K562 (cell line): ENCODE measurements around the gene YPEL4. TPM values are rescaled to one million over a fixed set of nuclear protein-coding genes. Genes with fewer than 3 reads are reported as not detected.

Source experiments
- ATAC-seq: fragments of 200-7000 bp; cut with Tn5 transposase; 3 replicates; pipeline ENCODE4 v1.9.1; 2020; ENCODE audit warnings: moderate library complexity
- BruUV-seq: library from RNA; stranded (reverse); fragments of 400-500 nt; replicated peaks from 2 replicates; lab custom pipeline; 2021; lab: Mats Ljungman, UMichigan
- CTCF ChIA-PET: fragments of 300-600 bp; formaldehyde crosslinking; extraction: SDS; loops from one replicate; lab custom pipeline; 2021; ENCODE audit warnings: low intra/inter-chr PET ratio; lab: Yijun Ruan, JAX
- POLR2A ChIA-PET: fragments of 300-600, 350-650 bp; sonication (Branson Sonifier 250); formaldehyde crosslinking; extraction: SDS; loops from one replicate; lab custom pipeline; 2021; ENCODE audit warnings: antibody characterized with exemption, inconsistent platforms; lab: Yijun Ruan, JAX
- DNase-seq, 4 experiments: peaks; one replicate each; pipeline versions ENCODE4 v3.0.0 to v3.0.0-alpha.2; 2011 to 2018; ENCODE audit warnings: low spot score in 3 of 4, mixed read lengths in 3 of 4; ENCODE audit errors: extremely low read depth in 1 of 4
- FAIRE-seq: peaks from 2 replicates; lab custom pipeline; 2011; peaks lifted over from hg19 to GRCh38; lab: Jason Lieb, UNC
- H2AFZ ChIP-seq: 2 replicates; pipeline ENCODE4 v1.6.0; 2011; ENCODE audit warnings: low read depth, low read length, control low read depth, inconsistent platforms
- H3K27ac ChIP-seq: fragments of 200-600 bp; 3 replicates; pipeline ENCODE4 v1.8.0; 2011; ENCODE audit warnings: low read depth, mild to moderate bottlenecking, control low read depth, inconsistent platforms, low read length, moderate library complexity, mixed read lengths; ENCODE audit errors: extremely low read depth
- H3K27me3 ChIP-seq, 2 experiments: fragments of 300-600 bp in 1 of 2; 2 replicates in 1 of 2; 3 replicates in 1 of 2; pipeline versions ENCODE4 v1.6.0 to v1.8.0; 2011; ENCODE audit warnings: inconsistent platforms in 2 of 2, low read length in 2 of 2, mild to moderate bottlenecking in 1 of 2, mixed read lengths in 1 of 2, moderate library complexity in 1 of 2; ENCODE audit not compliant: control insufficient read depth in 2 of 2, insufficient read depth in 2 of 2
- H3K36me3 ChIP-seq: fragments of 300-600 bp; 3 replicates; pipeline ENCODE4 v1.8.0; 2011; ENCODE audit warnings: mild to moderate bottlenecking, low read length, inconsistent platforms; ENCODE audit not compliant: control insufficient read depth, insufficient read depth
- H3K4me1 ChIP-seq, 2 experiments: fragments of 200-600 bp in 1 of 2; replicated peaks in 1 of 2; 2 replicates in 1 of 2; 3 replicates in 1 of 2; pipeline versions ENCODE4 v1.5.1 to v1.8.0; 2011; ENCODE audit warnings: inconsistent platforms in 2 of 2, low read length in 2 of 2, mild to moderate bottlenecking in 1 of 2, mixed read lengths in 1 of 2, moderate library complexity in 1 of 2; ENCODE audit not compliant: control insufficient read depth in 2 of 2, insufficient read depth in 2 of 2
- H3K4me2 ChIP-seq: 2 replicates; pipeline ENCODE4 v1.6.1; 2011; ENCODE audit warnings: low read length, control low read depth, inconsistent platforms, mixed read lengths; ENCODE audit not compliant: insufficient read depth
- H3K4me3 ChIP-seq: fragments of 200-600 bp; sonication (generic), shearing (Covaris generic); 2 replicates; pipeline ENCODE4 v1.5.1; 2016; ENCODE audit warnings: control low read depth, inconsistent platforms
- H3K79me2 ChIP-seq: fragments of 200-600 bp; 3 replicates; pipeline ENCODE4 v1.8.0; 2011; ENCODE audit warnings: low read length, inconsistent platforms; ENCODE audit not compliant: control insufficient read depth, insufficient read depth
- H3K9ac ChIP-seq, 2 experiments: 2 replicates each; pipeline versions ENCODE4 v1.6.0 to v1.6.1; 2011; ENCODE audit warnings: low read depth in 2 of 2, low read length in 2 of 2, control low read depth in 1 of 2, inconsistent platforms in 1 of 2, mild to moderate bottlenecking in 1 of 2, mixed read lengths in 1 of 2; ENCODE audit not compliant: insufficient read depth in 1 of 2
- H3K9me1 ChIP-seq: one replicate; pipeline ENCODE4 v1.6.0; 2011; ENCODE audit warnings: inconsistent platforms, mild to moderate bottlenecking, low read length, moderate library complexity; ENCODE audit not compliant: control insufficient read depth, insufficient read depth
- H3K9me3 ChIP-seq: replicated peaks from 2 replicates; pipeline ENCODE4 v1.5.1; 2011; ENCODE audit warnings: low read depth, low read length, inconsistent platforms; ENCODE audit not compliant: control insufficient read depth, insufficient read depth
- H4K20me1 ChIP-seq: replicated peaks from 2 replicates; pipeline ENCODE4 v1.6.1; 2011; ENCODE audit warnings: low read length, inconsistent platforms, mixed read lengths; ENCODE audit not compliant: control insufficient read depth, insufficient read depth
- BRD9 ChIP-seq: fragments of 450-650 bp; IDR thresholded peaks from 2 replicates; pipeline ENCODE4 v1.6.1; 2018; ENCODE audit warnings: low read depth; ENCODE audit not compliant: partially characterized antibody
- CHD4 ChIP-seq: fragments of 200-600 bp; sonication (generic); IDR thresholded peaks from 3 replicates; pipeline ENCODE4 v1.6.1; 2012; ENCODE audit warnings: low read depth, mild to moderate bottlenecking, mixed read lengths, low read length, inconsistent platforms; ENCODE audit not compliant: insufficient read depth, insufficient replicate concordance, poor library complexity, severe bottlenecking
- CSDE1 ChIP-seq, 2 experiments: fragments of 450-650 bp; IDR thresholded peaks; 2 replicates each; pipeline ENCODE4 v1.6.1; 2016; ENCODE audit warnings: mild to moderate bottlenecking in 1 of 2
- MED1 ChIP-seq: sonication (generic); formaldehyde crosslinking; IDR thresholded peaks from 2 replicates; pipeline ENCODE4 v1.8.1; 2023; ENCODE audit warnings: missing genetic modification reagents, borderline replicate concordance
- WGBS: fragments of 100-300 bp; shearing (Covaris generic); methylation state at CpG from one replicate; pipeline ENCODE4 v1.1.6; 2016; ENCODE audit warnings: low coverage, mixed read lengths; ENCODE audit not compliant: insufficient coverage; ENCODE audit errors: missing lambda C conversion rate; 5-methylcytosine and 5-hydroxymethylcytosine counted together
- in situ Hi-C: fragments of 300-500 bp; cut with MboI; formaldehyde crosslinking; loops from 4 replicates; pipeline ENCODE4 v1.15.0; 2018; ENCODE audit warnings: inconsistent platforms, mixed read lengths
- intact Hi-C: fragments of 100-400 bp; cut with micrococcal nuclease; formaldehyde crosslinking; loops from 2 replicates; pipeline ENCODE4 v1.14.2; 2022
- polyA plus RNA-seq, 8 experiments: library from polyadenylated mRNA; depleted of rRNA in 4 of 8; stranded (reverse) in 5 of 8; unstranded in 3 of 8; fragments of >200 nt; fragmentation: Nextera tagmentation in 2 of 8; fragmentation: Illumina TruSeq in 1 of 8; extraction: Ambion mirVana in 2 of 8; extraction: Trizol in 1 of 8; gene quantifications; 2 replicates each; pipeline versions ENCODE4 v1.2.1 to v1.2.3, GENCODE V29; 2011 to 2014; ENCODE audit warnings: inconsistent platforms in 1 of 8, missing spikeins in 1 of 8
- total RNA-seq, 7 experiments: library from RNA; depleted of rRNA in 6 of 7; stranded (reverse); fragments of >200 nt in 6 of 7; fragmentation: Illumina TruSeq in 2 of 7; extraction: Trizol in 2 of 7; gene quantifications; 2 replicates each; pipeline versions ENCODE4 v1.2.1 to v1.2.3, GENCODE V29; 2011 to 2021; ENCODE audit warnings: low replicate concordance in 1 of 7

YPEL4 gene
- total and polyA plus RNA-seq, 9 of the 15 experiments (the other 6 are each of a cell fraction or from before 2014, with no cell fraction given), result 0.07 to 1.4 (median 0.40) TPM; not detected in 2

- TF ChIP-seq CHD4 (no peak), BRD9 (no peak)
Measured at GRCh38 chr11:57632116-57632515, 17.6 kb downstream of the YPEL4 start (continued).

GRCh38 chr11:57630171-57630570 is 19.5 kb downstream of the YPEL4 start:
- Histone ChIP-seq H3K4me2 (no peak overlapping the region), H3K27me3 (peaks cover 27 to 33% of the 10 kb centered on the region in 2 experiments), H3K36me3 (no peaks in the 10 kb centered on the region), H3K27ac (no peak overlapping the region), H2AFZ (no peak overlapping the region), H3K4me1 (no peaks in the 10 kb centered on the region)
- DNase-seq, result no peak
- no TSS peak for BruUV-seq
- WGBS, result 6% methylated on average over 2 of the region's 2 CpGs
- POLR2A ChIA-PET, result interaction anchor here (0.9 to 2.1 kb wide), 2 partner anchors 11 to 94 kb away, joined by 3 to 9 read pairs; no protein-coding TSS in a partner anchor
- intact Hi-C loops, result no loop called here
- TF ChIP-seq CSDE1 (IDR thresholded peaks at IDR 0.05), result no peak
- TF ChIP-seq MED1 (CRISPR knock-in tag), result no peak
- TF ChIP-seq, all 486 proteins: peak for 0
- H3K4me3 ChIP-seq, result no peak overlapping the region
- ATAC-seq, result no peak
- no peaks in the 10 kb centered on the region for H3K9me1 ChIP-seq
- H3K79me2 ChIP-seq, result no peaks in the 10 kb centered on the region
- in situ Hi-C loops, result no loop called here
- CTCF ChIA-PET, result interaction anchor here (0.6 kb wide), 1 partner anchor 26 kb away, joined by 4 read pairs; no protein-coding TSS in a partner anchor
- H3K9ac ChIP-seq, result no peak overlapping the region
- no peaks in the 10 kb centered on the region for H3K9me3 ChIP-seq
- FAIRE-seq, result no peak
- H4K20me1 ChIP-seq, result no peaks in the 10 kb centered on the region
